Central memory CD8-positive, alpha-beta T cell (primary cell): Measurements from ENCODE around the gene CTXN1.
A peak's percentile ranks its signal among the peaks of the same experiment; 100 is the strongest.

Source experiments
- ATAC-seq: fragments of 150-1000 bp; cut with Tn5 transposase; replicated peaks from 2 replicates; pipeline ENCODE4 v1.10.0; 2022; ENCODE audit warnings: mild to moderate bottlenecking, moderate FRiP score, moderate number of reproducible peaks; ENCODE audit not compliant: poor library complexity, severe bottlenecking; ENCODE audit errors: extremely low read depth
- DNase-seq, 2 donors: peaks; one replicate each; pipeline ENCODE4 v3.0.0; 2021; ENCODE audit warnings: low spot score in 2 of 2
- H3K27ac Mint-ChIP-seq: one replicate; pipeline ENCODE4 v1.8.0; 2022; ENCODE audit warnings: low read depth, mild to moderate bottlenecking, moderate library complexity, mixed read lengths
- H3K27me3 Mint-ChIP-seq: one replicate; pipeline ENCODE4 v1.8.0; 2022; ENCODE audit warnings: mixed read lengths
- H3K36me3 Mint-ChIP-seq: one replicate; pipeline ENCODE4 v1.8.0; 2022; ENCODE audit warnings: mild to moderate bottlenecking, moderate library complexity, mixed read lengths; ENCODE audit not compliant: insufficient read depth
- H3K4me1 Mint-ChIP-seq: one replicate; pipeline ENCODE4 v1.8.0; 2022; ENCODE audit warnings: mixed read lengths
- H3K4me3 Mint-ChIP-seq: one replicate; pipeline ENCODE4 v1.8.0; 2022; ENCODE audit warnings: mild to moderate bottlenecking, moderate library complexity, mixed read lengths
- H3K9me3 Mint-ChIP-seq: one replicate; pipeline ENCODE4 v1.8.0; 2022; ENCODE audit warnings: mixed read lengths

CTXN1 gene

DNA sequence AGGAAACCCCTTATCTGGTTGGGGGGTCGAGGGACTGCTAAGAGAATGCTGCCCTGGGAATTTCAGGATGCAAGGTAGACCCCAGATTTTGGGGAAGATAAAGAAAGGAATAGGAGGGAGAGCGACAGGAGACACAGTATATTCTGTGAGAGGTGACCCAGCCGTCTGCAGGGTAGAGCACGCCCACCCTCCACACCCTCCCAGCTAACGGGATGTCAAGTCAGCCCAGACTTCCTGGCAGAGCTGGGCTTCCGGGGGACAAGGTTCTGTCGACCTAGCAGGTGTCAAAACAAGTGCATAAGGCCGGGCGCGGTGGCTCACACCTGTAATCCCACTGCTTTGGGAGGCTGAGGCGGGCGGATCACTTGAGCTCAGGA, 51.0 kb downstream of the CTXN1 start:
- H3K36me3 Mint-ChIP-seq, result peaks cover 3% of the 10 kb centered on the region
- peaks cover 26% of the 10 kb centered on the region for H3K27me3 Mint-ChIP-seq
- H3K4me1 Mint-ChIP-seq, result peaks cover 15% of the 10 kb centered on the region
- H3K4me3 Mint-ChIP-seq, result peak overlapping the region; percentile 32
- DNase-seq (no peak), ATAC-seq (no peak)
- peaks cover 9% of the 10 kb centered on the region for H3K9me3 Mint-ChIP-seq
- no peak overlapping the region for H3K27ac Mint-ChIP-seq
